Spleen (tissue), 11 donors: Measurements from ENCODE around the gene SLC6A8. TPM values are rescaled to one million over a fixed set of nuclear protein-coding genes. Genes with fewer than 3 reads are reported as not detected.
"Not testable (repeated sequence)": the region's sequence is repeated elsewhere in the genome, so short reads cannot be mapped to it uniquely, and the experiment has no call there.

ENCODE experiments used
- DNase-seq: peaks from one replicate; pipeline ENCODE4 v3.0.0-alpha.2; 2020
- H3K27ac ChIP-seq, 8 donors: fragments of 200-600 bp; sonication (generic) in 7 of 8; 1 replicate in 4 of 8; 2 replicates in 4 of 8; pipeline versions ENCODE4 v1.5.0 to v1.8.0; 2016 to 2021; ENCODE audit warnings: inconsistent platforms in 4 of 8, mild to moderate bottlenecking in 4 of 8, moderate library complexity in 1 of 8
- H3K27me3 ChIP-seq, 7 donors: fragments of 200-600 bp; sonication (generic) in 6 of 7; replicated peaks in 1 of 7; 1 replicate in 4 of 7; 2 replicates in 3 of 7; pipeline versions ENCODE4 v1.5.0 to v1.8.0; 2016 to 2021; ENCODE audit warnings: inconsistent platforms in 3 of 7, mild to moderate bottlenecking in 1 of 7
- H3K36me3 ChIP-seq, 6 donors: fragments of 200-600 bp; sonication (generic) in 5 of 6; 1 replicate in 4 of 6; 2 replicates in 2 of 6; pipeline versions ENCODE4 v1.5.0 to v1.8.0; 2016 to 2021; ENCODE audit warnings: inconsistent platforms in 2 of 6
- H3K4me1 ChIP-seq, 6 donors: fragments of 200-600 bp; sonication (generic) in 5 of 6; 1 replicate in 3 of 6; 2 replicates in 3 of 6; pipeline versions ENCODE4 v1.5.0 to v1.8.0; 2016 to 2021; ENCODE audit warnings: inconsistent platforms in 3 of 6
- H3K4me3 ChIP-seq, 8 donors: fragments of 200-600 bp; sonication (generic) in 7 of 8; 1 replicate in 4 of 8; 2 replicates in 4 of 8; pipeline versions ENCODE4 v1.5.0 to v1.8.0; 2016 to 2021; ENCODE audit warnings: inconsistent platforms in 4 of 8, mild to moderate bottlenecking in 4 of 8, moderate library complexity in 2 of 8
- H3K9me3 ChIP-seq, 8 donors: fragments of 200-600 bp; sonication (generic) in 7 of 8; 1 replicate in 4 of 8; 2 replicates in 4 of 8; pipeline versions ENCODE4 v1.5.0 to v1.8.0; 2016 to 2021; ENCODE audit warnings: inconsistent platforms in 4 of 8
- CTCF ChIP-seq, 11 experiments: fragments of 200-600 bp in 7 of 11; fragments of 450-650 bp in 4 of 11; sonication (generic) in 4 of 11; IDR thresholded peaks in 8 of 11; conservative IDR thresholded peaks in 3 of 11; 1 replicate in 7 of 11; 2 replicates in 4 of 11; pipeline versions ENCODE4 v1.4.0 to v1.8.0; 2016 to 2021; ENCODE audit warnings: antibody characterized with exemption in 11 of 11, inconsistent platforms in 4 of 11, mild to moderate bottlenecking in 1 of 11
- POLR2A ChIP-seq, 3 donors: fragments of 450-650 bp; IDR thresholded peaks; one replicate each; pipeline ENCODE4 v1.5.1; 2017; ENCODE audit warnings: antibody characterized with exemption in 3 of 3, mild to moderate bottlenecking in 1 of 3
- POLR2AphosphoS5 ChIP-seq, 3 donors: sonication (generic); formaldehyde crosslinking; IDR thresholded peaks; one replicate each; pipeline ENCODE4 v1.5.1; 2017; ENCODE audit warnings: antibody characterized with exemption in 3 of 3
- WGBS, 5 donors: extraction: QIAGEN DNeasy Blood & Tissue Kit in 3 of 5; methylation state at CpG; one replicate each; pipeline versions ENCODE4 v1.1.5 to v1.1.7; 2013 to 2018; 5-methylcytosine and 5-hydroxymethylcytosine counted together
- intact Hi-C: fragments of 100-400 bp; cut with DNase I; formaldehyde crosslinking; loops from one replicate; pipeline ENCODE4 v1.15.0; 2023; ENCODE audit warnings: low total_unique reads
- polyA plus RNA-seq, 3 donors: library from polyadenylated mRNA; stranded (reverse); fragments of 200-250 nt; gene quantifications; one replicate each; pipeline ENCODE4 v1.2.1, GENCODE V29; 2013
- small RNA-seq, 4 donors: library from RNA; depleted of rRNA; stranded (forward); fragments of <200 nt; gene quantifications; one replicate each; pipeline ENCODE3, GENCODE V24; 2016
- total RNA-seq, 7 donors: library from RNA; depleted of rRNA in 3 of 7; stranded (reverse); fragments of >200 nt in 3 of 7; fragmentation: NEBNext Ultra II Directional in 4 of 7; extraction: Animal tissue kit (Norgen Biotek cat#: 25700) in 4 of 7; gene quantifications; one replicate each; pipeline versions ENCODE4 v1.1.0 to v1.2.1, GENCODE V29; 2016 to 2021
- donor health status: healthy with polysubstance abuse.
- donor health status: DM: no; HTN: no; CAD: no; lungs with moderate emphysema.
- donor health status: DM: no; HTN: no; CAD: no.
- donor health status: Bipolar disorder and iron deficiency.
- donor health status: healthy.
- donor health status: DM: no; HTN: no; CAD: no.
- donor health status: DM: yes; HTN: yes; CAD: no.

The SLC6A8 gene
- total and polyA plus RNA-seq, 10 donors = 3.2 to 72.9 (median 9.6) TPM

GRCh38 chrX:153743468-153744209, 55.9 kb downstream of the SLC6A8 start:
- H3K9me3 ChIP-seq, H3K4me3 ChIP-seq, intact Hi-C loops, H3K27ac ChIP-seq: not testable (repeated sequence)
- Histone ChIP-seq H3K36me3 (peaks cover 0 to 31% (median 0%) of the 10 kb centered on the region in 6 donors), H3K4me1 (peaks cover 0 to 44% (median 9%) of the 10 kb centered on the region in 6 donors), H3K27me3 (peaks cover 0 to 11% (median 0%) of the 10 kb centered on the region in 7 donors)
- TF ChIP-seq POLR2AphosphoS5 (IDR thresholded peaks at IDR 0.05) = peak in 1 of 3 donors; percentile 6
- WGBS, 5 donors = 58 to 92% (median 75%) methylated on average over 9 to 33 of the region's 35 CpGs
- DNase-seq = peak; percentile 74

- intact Hi-C loops = no loop called here
- Histone ChIP-seq H3K27ac (no peak overlapping the region), H3K36me3 (peaks cover 0 to 23% (median 0%) of the 10 kb centered on the region in 6 donors), H3K4me1 (peaks cover 0 to 43% (median 9%) of the 10 kb centered on the region in 6 donors), H3K4me3 (no peak overlapping the region), H3K27me3 (peaks cover 0 to 11% (median 0%) of the 10 kb centered on the region in 7 donors), H3K9me3 (no peaks in the 10 kb centered on the region)
- WGBS, 5 donors = 17 to 57% (median 27%) methylated on average over 30 to 38 of the region's 38 CpGs; no CpG with 5 or more reads in 1 of the 5 donors
- peak; percentile 77 for DNase-seq
- TF ChIP-seq CTCF (IDR thresholded peaks at IDR 0.05 in 8 of 11, conservative IDR thresholded peaks at IDR 0.05 in 3 of 11) (peak in 1 of 11 experiments; percentile 45), POLR2A (IDR thresholded peaks at IDR 0.05) (no peak)
Measured at GRCh38 chrX:153744210-153745066, 56.7 kb downstream of the SLC6A8 start.

- H3K27ac ChIP-seq, intact Hi-C loops, H3K9me3 ChIP-seq, H3K4me3 ChIP-seq: not testable (repeated sequence)
- TF ChIP-seq POLR2AphosphoS5 (IDR thresholded peaks at IDR 0.05) = peak in 2 of 3 donors; percentile 19 to 37
- peak; percentile 78 for DNase-seq
- Histone ChIP-seq H3K36me3 (peaks cover 0 to 17% (median 0%) of the 10 kb centered on the region in 6 donors), H3K27me3 (peaks cover 0 to 14% (median 0%) of the 10 kb centered on the region in 7 donors), H3K4me1 (peaks cover 0 to 37% (median 8%) of the 10 kb centered on the region in 6 donors)
- 22 to 58% (median 33%) methylated on average over 4 to 12 of the region's 12 CpGs for WGBS, 5 donors
Measured at GRCh38 chrX:153745067-153745433, 57.3 kb downstream of the SLC6A8 start.

Small RNAs within 50 kb of the gene (small RNA-seq; reads per million reads assigned to genes)
- 0 reads per million in 4 donors for gene RN7SL687P

Other genes with a start within 250 kb of the SLC6A8 start
- 1 to 10 TPM; 1.2 to 6.4 (median 3.7) TPM for gene TREX2, start 241.9 kb upstream of the SLC6A8 start, total RNA-seq
- gene TREX2, start 241.9 kb upstream of the SLC6A8 start, polyA plus RNA-seq = 1 to 10 TPM; 1.1 to 1.8 (median 1.3) TPM
- 10 to 100 TPM; 23.6 to 36.2 (median 33.2) TPM for gene HAUS7, start 217.3 kb upstream of the SLC6A8 start, total RNA-seq
- 10 to 100 TPM; 36.6 to 83.7 (median 79.8) TPM for gene HAUS7, start 217.3 kb upstream of the SLC6A8 start, polyA plus RNA-seq
- gene BGN, start 192.9 kb upstream of the SLC6A8 start, total RNA-seq = 100 to 1,000 TPM; 180 to 370 (median 268) TPM
- 100 to 1,000 TPM in 1 of 3 donors, 10 to 100 TPM in 2; 37.1 to 109 (median 40.1) TPM for gene BGN, start 192.9 kb upstream of the SLC6A8 start, polyA plus RNA-seq
- under 1 TPM in 2 of 7 donors, not detected in 5; 0.07 to 0.13 TPM for gene ATP2B3, start 170.3 kb upstream of the SLC6A8 start, total RNA-seq
- gene ATP2B3, start 170.3 kb upstream of the SLC6A8 start, polyA plus RNA-seq = not detected
- gene CCNQ, start 88.8 kb upstream of the SLC6A8 start, total RNA-seq = 10 to 100 TPM; 17.5 to 32.0 (median 21.7) TPM
- 10 to 100 TPM; 58.6 to 67.3 (median 59.6) TPM for gene CCNQ, start 88.8 kb upstream of the SLC6A8 start, polyA plus RNA-seq
- gene DUSP9, start 40.7 kb upstream of the SLC6A8 start, total RNA-seq = under 1 TPM in 1 of 7 donors, not detected in 6; 0.17 TPM
- gene DUSP9, start 40.7 kb upstream of the SLC6A8 start, polyA plus RNA-seq = under 1 TPM in 1 of 3 donors, not detected in 2; 0.09 TPM
- 1 to 10 TPM in 2 of 7 donors, under 1 TPM in 1, not detected in 4; 0.73 to 1.2 (median 1.0) TPM for gene PNCK, start 14.1 kb upstream of the SLC6A8 start, total RNA-seq
- gene PNCK, start 14.1 kb upstream of the SLC6A8 start, polyA plus RNA-seq = under 1 TPM; 0.18 to 0.35 (median 0.22) TPM
- 100 to 1,000 TPM; 132 to 173 (median 136) TPM for gene BCAP31, start 36.5 kb downstream of the SLC6A8 start, total RNA-seq
- gene BCAP31, start 36.5 kb downstream of the SLC6A8 start, polyA plus RNA-seq = 100 to 1,000 TPM in 2 of 3 donors, 10 to 100 TPM in 1; 77.3 to 135 (median 108) TPM
- 10 to 100 TPM; 14.9 to 28.1 (median 23.2) TPM for gene ABCD1, start 36.9 kb downstream of the SLC6A8 start, total RNA-seq
- 1 to 10 TPM; 5.1 to 9.7 (median 6.9) TPM for gene ABCD1, start 36.9 kb downstream of the SLC6A8 start, polyA plus RNA-seq
- gene PLXNB3, start 76.3 kb downstream of the SLC6A8 start, total RNA-seq = 1 to 10 TPM in 6 of 7 donors, under 1 TPM in 1; 0.68 to 2.8 (median 1.7) TPM
- 1 to 10 TPM in 1 of 3 donors, under 1 TPM in 2; 0.48 to 1.5 (median 0.49) TPM for gene PLXNB3, start 76.3 kb downstream of the SLC6A8 start, polyA plus RNA-seq
- gene SRPK3, start 93.1 kb downstream of the SLC6A8 start, total RNA-seq = not detected
- gene SRPK3, start 93.1 kb downstream of the SLC6A8 start, polyA plus RNA-seq = under 1 TPM; 0.03 to 0.26 (median 0.07) TPM
- 10 to 100 TPM; 51.8 to 92.7 (median 68.7) TPM for gene IDH3G, start 106.4 kb downstream of the SLC6A8 start, total RNA-seq
- 10 to 100 TPM; 32.7 to 47.0 (median 41.3) TPM for gene IDH3G, start 106.4 kb downstream of the SLC6A8 start, polyA plus RNA-seq
- gene SSR4, start 106.7 kb downstream of the SLC6A8 start, total RNA-seq = 100 to 1,000 TPM; 144 to 307 (median 217) TPM
- gene SSR4, start 106.7 kb downstream of the SLC6A8 start, polyA plus RNA-seq = 100 to 1,000 TPM; 357 to 488 (median 359) TPM
- 10 to 100 TPM in 5 of 7 donors, 1 to 10 TPM in 2; 6.4 to 15.4 (median 10.7) TPM for gene PDZD4, start 142.6 kb downstream of the SLC6A8 start, total RNA-seq
- 10 to 100 TPM in 1 of 3 donors, 1 to 10 TPM in 2; 3.7 to 21.8 (median 9.4) TPM for gene PDZD4, start 142.6 kb downstream of the SLC6A8 start, polyA plus RNA-seq
- gene L1CAM, start 198.2 kb downstream of the SLC6A8 start, total RNA-seq = 1 to 10 TPM; 1.2 to 5.1 (median 2.2) TPM
- 1 to 10 TPM; 1.6 to 3.4 (median 3.2) TPM for gene L1CAM, start 198.2 kb downstream of the SLC6A8 start, polyA plus RNA-seq
- gene AVPR2, start 216.7 kb downstream of the SLC6A8 start, total RNA-seq = under 1 TPM in 1 of 7 donors, not detected in 6; 0.52 TPM
- gene AVPR2, start 216.7 kb downstream of the SLC6A8 start, polyA plus RNA-seq = under 1 TPM; 0.22 to 0.77 (median 0.26) TPM
- 100 to 1,000 TPM; 176 to 317 (median 236) TPM for gene ARHGAP4, start 238.3 kb downstream of the SLC6A8 start, total RNA-seq
- gene ARHGAP4, start 238.3 kb downstream of the SLC6A8 start, polyA plus RNA-seq = 100 to 1,000 TPM; 297 to 713 (median 635) TPM
- gene NAA10, start 247.1 kb downstream of the SLC6A8 start, total RNA-seq = 10 to 100 TPM; 56.4 to 89.1 (median 85.5) TPM
- 100 to 1,000 TPM; 123 to 174 (median 168) TPM for gene NAA10, start 247.1 kb downstream of the SLC6A8 start, polyA plus RNA-seq